Fibroblast of pulmonary artery (primary cell): ENCODE results near the gene PTPRE.

Source experiments
- DNase-seq: peaks from one replicate; pipeline ENCODE4 v3.0.0-alpha.2; 2010; ENCODE audit warnings: low read depth
- H3K4me3 ChIP-seq: replicated peaks from 2 replicates; pipeline ENCODE4 v1.5.1; 2011; ENCODE audit warnings: low read depth, mild to moderate bottlenecking, control low read depth, low read length, moderate library complexity
- TF ChIP-seq, protein P1 (sequence below): IDR thresholded peaks from 2 replicates; pipeline ENCODE4 v1.5.1; 2011; ENCODE audit warnings: mild to moderate bottlenecking, control low read depth, low read length, inconsistent platforms; ENCODE audit errors: missing control alignments

Gene PTPRE

DNA sequence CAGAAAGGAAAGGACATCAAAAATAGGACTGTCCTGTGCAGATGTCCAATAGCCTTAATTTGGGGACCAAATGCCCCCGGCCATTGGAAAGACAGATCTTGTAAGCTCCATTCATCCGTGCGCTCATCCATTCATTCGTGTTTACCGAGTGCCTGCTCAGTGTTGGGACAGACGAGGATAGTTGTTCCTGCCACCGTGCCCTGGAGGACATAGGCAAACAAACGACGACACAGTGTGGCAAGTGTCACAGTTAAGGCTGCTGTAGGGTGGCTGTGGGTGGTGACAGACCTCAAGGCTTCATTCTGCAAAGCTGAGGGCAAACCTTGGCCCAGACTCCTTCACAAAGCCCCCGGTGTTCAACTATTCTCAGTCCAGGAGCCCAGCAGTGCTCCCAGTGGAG is 191.7 kb downstream of the PTPRE start:
- DNase-seq = no peak
- TF ChIP-seq, protein P1, sequence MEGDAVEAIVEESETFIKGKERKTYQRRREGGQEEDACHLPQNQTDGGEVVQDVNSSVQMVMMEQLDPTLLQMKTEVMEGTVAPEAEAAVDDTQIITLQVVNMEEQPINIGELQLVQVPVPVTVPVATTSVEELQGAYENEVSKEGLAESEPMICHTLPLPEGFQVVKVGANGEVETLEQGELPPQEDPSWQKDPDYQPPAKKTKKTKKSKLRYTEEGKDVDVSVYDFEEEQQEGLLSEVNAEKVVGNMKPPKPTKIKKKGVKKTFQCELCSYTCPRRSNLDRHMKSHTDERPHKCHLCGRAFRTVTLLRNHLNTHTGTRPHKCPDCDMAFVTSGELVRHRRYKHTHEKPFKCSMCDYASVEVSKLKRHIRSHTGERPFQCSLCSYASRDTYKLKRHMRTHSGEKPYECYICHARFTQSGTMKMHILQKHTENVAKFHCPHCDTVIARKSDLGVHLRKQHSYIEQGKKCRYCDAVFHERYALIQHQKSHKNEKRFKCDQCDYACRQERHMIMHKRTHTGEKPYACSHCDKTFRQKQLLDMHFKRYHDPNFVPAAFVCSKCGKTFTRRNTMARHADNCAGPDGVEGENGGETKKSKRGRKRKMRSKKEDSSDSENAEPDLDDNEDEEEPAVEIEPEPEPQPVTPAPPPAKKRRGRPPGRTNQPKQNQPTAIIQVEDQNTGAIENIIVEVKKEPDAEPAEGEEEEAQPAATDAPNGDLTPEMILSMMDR = no peak
- H3K4me3 ChIP-seq = no peak overlapping the region

DNA sequence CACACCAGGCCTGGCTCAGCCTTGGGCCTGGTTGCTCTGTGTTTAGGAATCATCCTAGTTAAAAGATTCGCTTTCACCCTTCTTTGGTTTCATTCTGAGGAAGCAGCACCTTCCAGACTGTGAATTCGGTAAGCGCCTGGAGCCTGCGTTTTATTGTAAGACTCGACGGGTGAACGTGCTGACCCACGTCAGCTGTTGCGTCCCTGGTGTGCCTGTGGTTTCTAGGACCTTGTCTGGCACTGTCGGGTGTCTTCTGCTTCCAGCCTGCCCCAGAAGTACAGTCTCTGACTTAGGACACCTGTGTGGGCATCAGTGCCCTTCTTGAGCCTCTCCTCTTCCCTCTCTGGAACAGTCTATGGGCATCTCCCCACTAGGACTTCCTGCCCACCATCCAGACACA is 193.0 kb downstream of the PTPRE start:
- DNase-seq = no peak
- no peak overlapping the region for H3K4me3 ChIP-seq
- TF ChIP-seq, protein P1 = no peak

DNA sequence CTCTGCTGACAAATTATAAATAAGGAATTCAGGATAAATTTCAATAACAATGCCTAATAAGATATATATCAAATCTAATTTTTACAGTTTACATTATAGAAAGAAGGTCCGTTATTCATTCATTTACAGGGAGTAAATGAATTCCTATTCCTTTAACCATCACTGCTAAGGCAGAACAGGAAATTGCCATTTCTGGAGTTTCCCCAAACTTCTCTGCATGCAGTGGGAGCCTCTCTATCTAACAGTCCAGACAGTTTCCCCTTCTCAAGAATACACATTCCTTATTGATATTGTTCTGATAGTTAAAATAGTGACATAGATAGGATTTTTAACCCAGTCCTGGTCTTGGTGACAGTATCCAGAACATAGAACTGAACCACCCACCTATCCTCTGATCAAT is 195.0 kb downstream of the PTPRE start:
- no peak overlapping the region for H3K4me3 ChIP-seq
- TF ChIP-seq, protein P1 = no peak
- no peak for DNase-seq

DNA sequence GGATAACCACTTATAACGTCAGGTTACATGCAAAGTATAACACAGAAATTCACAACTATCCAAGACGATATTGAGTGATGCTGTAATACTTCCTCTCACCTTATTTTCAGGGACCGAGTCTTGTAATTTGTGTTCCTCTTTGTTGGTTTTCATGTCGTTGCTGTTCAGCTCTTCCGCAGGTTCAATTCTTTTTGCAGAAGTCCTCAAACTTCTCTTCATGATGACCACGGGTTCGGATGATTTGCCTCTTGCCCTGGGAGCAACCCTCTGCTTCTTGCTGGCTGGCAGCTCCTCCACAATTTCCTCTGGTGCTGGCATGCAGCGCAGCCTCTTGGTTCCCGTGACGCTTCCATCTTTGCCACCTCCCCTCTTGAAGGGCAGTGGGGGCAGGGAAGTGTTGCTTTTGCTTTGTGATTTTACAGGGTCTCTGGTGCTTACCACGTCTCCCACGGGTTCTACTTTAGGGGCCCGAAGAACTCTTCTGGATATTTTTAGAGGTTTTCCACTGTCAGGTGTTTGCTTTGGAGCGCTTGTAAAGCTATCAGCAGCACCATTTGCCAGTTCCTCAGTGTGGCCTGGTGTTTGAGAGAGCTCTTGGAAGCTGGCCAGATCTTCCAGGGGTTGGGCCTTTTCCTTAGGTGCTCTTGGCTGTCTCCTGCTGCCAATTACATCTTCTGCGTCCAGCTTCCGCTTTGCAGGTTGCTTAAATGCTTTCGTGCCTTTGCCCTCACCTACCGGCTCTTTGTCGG is 195.8 kb downstream of the PTPRE start:
- TF ChIP-seq, protein P1 = no peak
- H3K4me3 ChIP-seq = no peak overlapping the region
- no peak for DNase-seq

DNA sequence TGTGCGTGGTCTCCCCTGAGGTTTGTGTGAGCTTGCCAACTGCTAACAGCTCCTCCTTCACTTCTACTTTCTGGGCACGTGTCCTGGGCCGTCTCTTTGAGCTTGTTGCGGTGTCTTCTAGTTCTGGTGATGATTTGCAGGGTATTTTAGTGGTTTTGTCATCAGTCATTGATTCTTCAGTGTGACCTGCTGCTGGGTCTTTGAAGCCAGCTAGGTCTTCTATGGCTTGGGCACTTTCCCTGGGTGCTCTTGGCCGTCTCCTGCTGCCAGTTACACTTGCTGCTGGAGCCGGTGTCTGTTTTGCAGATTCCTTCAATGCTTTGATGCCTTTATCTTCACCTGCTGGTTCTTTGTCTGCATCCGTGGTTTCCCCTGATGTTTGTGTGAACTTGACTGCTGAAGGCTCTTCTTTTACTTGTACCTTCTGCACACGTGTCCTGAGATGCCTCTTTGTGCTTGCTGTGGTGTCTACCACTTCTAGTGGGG is 196.4 kb downstream of the PTPRE start:
- TF ChIP-seq, protein P1 = no peak
- H3K4me3 ChIP-seq = no peak overlapping the region
- DNase-seq = no peak

DNA sequence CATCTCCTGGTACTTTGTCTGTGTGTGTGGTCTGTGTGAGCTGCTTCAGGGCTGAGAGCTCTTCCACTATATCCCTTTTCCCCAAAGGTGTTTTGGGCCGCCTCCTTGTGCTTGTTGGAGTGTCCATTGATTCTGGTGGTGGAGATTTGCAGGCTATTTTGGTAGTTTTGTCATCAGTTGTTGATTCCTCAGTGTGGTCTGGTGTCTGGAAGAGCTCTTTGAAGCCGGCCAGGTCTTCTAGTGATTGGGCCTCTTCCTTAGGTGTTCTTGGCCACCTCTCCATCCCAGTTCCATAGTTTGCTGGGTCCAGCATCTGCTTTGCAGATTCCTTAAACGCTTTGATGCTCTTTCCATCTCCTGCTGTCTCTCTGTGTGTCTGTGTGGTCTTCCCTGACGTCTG is 198.5 kb downstream of the PTPRE start:
- no peak for DNase-seq
- H3K4me3 ChIP-seq = no peak overlapping the region
- TF ChIP-seq, protein P1 = no peak

DNA sequence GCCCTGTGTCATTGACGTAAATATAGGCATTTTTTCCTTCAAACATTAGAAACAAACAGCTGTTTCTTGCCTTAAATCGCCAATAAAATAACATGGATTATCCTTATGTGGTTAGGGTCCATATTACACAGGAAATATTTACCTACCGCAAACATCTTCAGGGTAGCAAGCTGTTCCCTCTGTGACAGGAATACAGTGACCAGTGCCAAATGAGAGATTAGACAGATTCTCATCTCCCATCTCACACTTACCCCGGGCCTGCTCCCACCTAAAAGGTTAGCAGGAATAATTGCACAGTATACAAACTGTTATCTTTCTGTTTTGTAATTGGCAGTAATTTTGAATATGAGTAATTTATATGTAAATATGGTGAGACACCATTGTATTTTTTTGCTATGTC is 202.8 kb downstream of the PTPRE start:
- no peak for DNase-seq
- H3K4me3 ChIP-seq = no peak overlapping the region
- TF ChIP-seq, protein P1 = no peak
